ENCODE data around the gene LCE2B. TPM values are rescaled to one million over a fixed set of nuclear protein-coding genes. Genes with fewer than 3 reads are reported as not detected.

LCE2B gene
- total and polyA plus RNA-seq, 2 experiments from 2014 or later = not detected

DNA sequence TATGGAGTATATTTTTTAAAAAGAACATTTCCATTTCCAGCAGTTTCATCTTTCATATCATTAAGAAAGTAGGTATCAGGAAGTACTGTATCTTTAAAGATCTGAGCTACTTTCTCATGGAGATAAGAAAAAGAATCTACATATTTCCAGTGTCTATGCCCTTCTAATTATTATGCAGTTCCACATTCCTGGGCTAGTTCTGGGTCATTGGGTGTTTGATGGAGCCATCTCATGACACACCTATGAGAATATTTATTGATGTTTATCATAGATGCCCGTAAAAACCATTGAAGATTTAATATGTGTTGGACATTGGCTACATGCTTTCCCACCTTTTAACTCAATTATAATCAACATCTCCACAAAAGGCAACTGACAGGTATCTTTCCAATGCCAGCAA lies 43.1 kb downstream of the LCE2B start:
- no peaks in the 10 kb centered on the region for H3F3A ChIP-seq (replicated peaks; ENCODE audit: low read depth)
- H2AFZ ChIP-seq = no peak overlapping the region
- H3K4me1 ChIP-seq (ENCODE audit: insufficient read depth) = no peaks in the 10 kb centered on the region
- H3K9me2 ChIP-seq (ENCODE audit: insufficient read depth) = no peaks in the 10 kb centered on the region
- TF ChIP-seq, protein P1, sequence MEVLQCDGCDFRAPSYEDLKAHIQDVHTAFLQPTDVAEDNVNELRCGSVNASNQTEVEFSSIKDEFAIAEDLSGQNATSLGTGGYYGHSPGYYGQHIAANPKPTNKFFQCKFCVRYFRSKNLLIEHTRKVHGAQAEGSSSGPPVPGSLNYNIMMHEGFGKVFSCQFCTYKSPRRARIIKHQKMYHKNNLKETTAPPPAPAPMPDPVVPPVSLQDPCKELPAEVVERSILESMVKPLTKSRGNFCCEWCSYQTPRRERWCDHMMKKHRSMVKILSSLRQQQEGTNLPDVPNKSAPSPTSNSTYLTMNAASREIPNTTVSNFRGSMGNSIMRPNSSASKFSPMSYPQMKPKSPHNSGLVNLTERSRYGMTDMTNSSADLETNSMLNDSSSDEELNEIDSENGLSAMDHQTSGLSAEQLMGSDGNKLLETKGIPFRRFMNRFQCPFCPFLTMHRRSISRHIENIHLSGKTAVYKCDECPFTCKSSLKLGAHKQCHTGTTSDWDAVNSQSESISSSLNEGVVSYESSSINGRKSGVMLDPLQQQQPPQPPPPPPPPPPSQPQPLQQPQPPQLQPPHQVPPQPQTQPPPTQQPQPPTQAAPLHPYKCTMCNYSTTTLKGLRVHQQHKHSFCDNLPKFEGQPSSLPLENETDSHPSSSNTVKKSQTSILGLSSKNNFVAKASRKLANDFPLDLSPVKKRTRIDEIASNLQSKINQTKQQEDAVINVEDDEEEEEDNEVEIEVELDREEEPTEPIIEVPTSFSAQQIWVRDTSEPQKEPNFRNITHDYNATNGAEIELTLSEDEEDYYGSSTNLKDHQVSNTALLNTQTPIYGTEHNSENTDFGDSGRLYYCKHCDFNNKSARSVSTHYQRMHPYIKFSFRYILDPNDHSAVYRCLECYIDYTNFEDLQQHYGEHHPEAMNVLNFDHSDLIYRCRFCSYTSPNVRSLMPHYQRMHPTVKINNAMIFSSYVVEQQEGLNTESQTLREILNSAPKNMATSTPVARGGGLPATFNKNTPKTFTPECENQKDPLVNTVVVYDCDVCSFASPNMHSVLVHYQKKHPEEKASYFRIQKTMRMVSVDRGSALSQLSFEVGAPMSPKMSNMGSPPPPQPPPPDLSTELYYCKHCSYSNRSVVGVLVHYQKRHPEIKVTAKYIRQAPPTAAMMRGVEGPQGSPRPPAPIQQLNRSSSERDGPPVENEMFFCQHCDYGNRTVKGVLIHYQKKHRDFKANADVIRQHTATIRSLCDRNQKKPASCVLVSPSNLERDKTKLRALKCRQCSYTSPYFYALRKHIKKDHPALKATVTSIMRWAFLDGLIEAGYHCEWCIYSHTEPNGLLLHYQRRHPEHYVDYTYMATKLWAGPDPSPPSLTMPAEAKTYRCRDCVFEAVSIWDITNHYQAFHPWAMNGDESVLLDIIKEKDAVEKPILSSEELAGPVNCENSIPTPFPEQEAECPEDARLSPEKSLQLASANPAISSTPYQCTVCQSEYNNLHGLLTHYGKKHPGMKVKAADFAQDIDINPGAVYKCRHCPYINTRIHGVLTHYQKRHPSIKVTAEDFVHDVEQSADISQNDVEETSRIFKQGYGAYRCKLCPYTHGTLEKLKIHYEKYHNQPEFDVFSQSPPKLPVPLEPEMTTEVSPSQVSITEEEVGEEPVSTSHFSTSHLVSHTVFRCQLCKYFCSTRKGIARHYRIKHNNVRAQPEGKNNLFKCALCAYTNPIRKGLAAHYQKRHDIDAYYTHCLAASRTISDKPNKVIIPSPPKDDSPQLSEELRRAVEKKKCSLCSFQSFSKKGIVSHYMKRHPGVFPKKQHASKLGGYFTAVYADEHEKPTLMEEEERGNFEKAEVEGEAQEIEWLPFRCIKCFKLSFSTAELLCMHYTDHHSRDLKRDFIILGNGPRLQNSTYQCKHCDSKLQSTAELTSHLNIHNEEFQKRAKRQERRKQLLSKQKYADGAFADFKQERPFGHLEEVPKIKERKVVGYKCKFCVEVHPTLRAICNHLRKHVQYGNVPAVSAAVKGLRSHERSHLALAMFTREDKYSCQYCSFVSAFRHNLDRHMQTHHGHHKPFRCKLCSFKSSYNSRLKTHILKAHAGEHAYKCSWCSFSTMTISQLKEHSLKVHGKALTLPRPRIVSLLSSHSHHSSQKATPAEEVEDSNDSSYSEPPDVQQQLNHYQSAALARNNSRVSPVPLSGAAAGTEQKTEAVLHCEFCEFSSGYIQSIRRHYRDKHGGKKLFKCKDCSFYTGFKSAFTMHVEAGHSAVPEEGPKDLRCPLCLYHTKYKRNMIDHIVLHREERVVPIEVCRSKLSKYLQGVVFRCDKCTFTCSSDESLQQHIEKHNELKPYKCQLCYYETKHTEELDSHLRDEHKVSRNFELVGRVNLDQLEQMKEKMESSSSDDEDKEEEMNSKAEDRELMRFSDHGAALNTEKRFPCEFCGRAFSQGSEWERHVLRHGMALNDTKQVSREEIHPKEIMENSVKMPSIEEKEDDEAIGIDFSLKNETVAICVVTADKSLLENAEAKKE (CRISPR knock-in tag; IDR thresholded peaks at IDR 0.05) = no peak
- TF ChIP-seq ZNF331 (CRISPR knock-in tag; IDR thresholded peaks at IDR 0.05; ENCODE audit: low read depth) = no peak
- no peak for TF ChIP-seq CREB1 (CRISPR knock-in tag; IDR thresholded peaks at IDR 0.05; ENCODE audit: low read depth)
- no peaks in the 10 kb centered on the region for H3K4me1 Mint-ChIP-seq
- H3K27ac ChIP-seq (ENCODE audit: low read depth) = no peak overlapping the region
- H3K27me3 ChIP-seq (ENCODE audit: insufficient read depth) = no peaks in the 10 kb centered on the region
- DNase-seq (ENCODE audit: low spot score) (no peak), ATAC-seq (no peak)
- no peaks in the 10 kb centered on the region for H3K79me2 ChIP-seq (replicated peaks; ENCODE audit: insufficient read depth)
- H3K27ac Mint-ChIP-seq = no peak overlapping the region
- no peak overlapping the region for H3K4me3 ChIP-seq
- H3K36me3 ChIP-seq (ENCODE audit: insufficient read depth) = no peaks in the 10 kb centered on the region
- no peaks in the 10 kb centered on the region for H4K20me1 ChIP-seq (replicated peaks; ENCODE audit: insufficient read depth)
- H3K9me3 Mint-ChIP-seq = no peaks in the 10 kb centered on the region
- H3K4me2 ChIP-seq = no peak overlapping the region
- no peaks in the 10 kb centered on the region for H3K27me3 Mint-ChIP-seq (ENCODE audit: insufficient read depth, low read depth, poor library complexity)
- no peak overlapping the region for H3K4me3 Mint-ChIP-seq
- H3K36me3 Mint-ChIP-seq (ENCODE audit: low read depth) = no peaks in the 10 kb centered on the region

DNA sequence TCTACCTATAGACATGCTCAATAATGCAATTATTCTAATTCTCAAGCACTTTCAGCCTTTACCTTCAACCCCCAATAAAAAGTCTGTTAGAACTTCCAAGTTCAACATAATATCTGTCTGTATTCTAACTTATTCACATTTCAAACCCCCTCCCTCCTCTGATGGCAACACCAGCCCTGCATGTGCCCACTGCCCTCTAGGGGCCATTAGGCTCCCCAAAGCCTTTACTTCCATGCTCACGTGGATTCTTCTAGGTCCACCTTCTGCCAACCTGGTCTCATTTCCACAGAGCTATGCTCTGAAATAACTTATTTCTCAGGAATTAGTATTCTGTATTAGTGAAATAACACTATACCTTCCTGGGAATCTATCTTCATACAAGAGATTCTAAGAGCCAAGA lies 49.7 kb downstream of the LCE2B start:
- no peaks in the 10 kb centered on the region for H3F3A ChIP-seq (replicated peaks; ENCODE audit: low read depth)
- peaks cover 8% of the 10 kb centered on the region; the same call in 1 of the 2 replicates for H3K4me1 ChIP-seq (ENCODE audit: insufficient read depth)
- H3K4me3 ChIP-seq = no peak overlapping the region
- H3K27me3 ChIP-seq (ENCODE audit: insufficient read depth) = no peaks in the 10 kb centered on the region
- peaks cover 6% of the 10 kb centered on the region for H3K27me3 Mint-ChIP-seq (ENCODE audit: insufficient read depth, low read depth, poor library complexity)
- H3K36me3 ChIP-seq (ENCODE audit: insufficient read depth) = no peaks in the 10 kb centered on the region
- H3K9me3 Mint-ChIP-seq = no peaks in the 10 kb centered on the region
- ATAC-seq (peak; percentile 90), DNase-seq (ENCODE audit: low spot score) (peak; percentile 57)
- H2AFZ ChIP-seq = no peak overlapping the region
- no peaks in the 10 kb centered on the region for H3K79me2 ChIP-seq (replicated peaks; ENCODE audit: insufficient read depth)
- H3K27ac ChIP-seq (ENCODE audit: low read depth) = no peak overlapping the region
- peaks cover 4% of the 10 kb centered on the region; the same call in 2 of the 3 replicates for H3K4me1 Mint-ChIP-seq
- H3K4me3 Mint-ChIP-seq = no peak overlapping the region
- H3K27ac Mint-ChIP-seq = no peak overlapping the region
- no peaks in the 10 kb centered on the region for H3K36me3 Mint-ChIP-seq (ENCODE audit: low read depth)
- no peak overlapping the region for H3K4me2 ChIP-seq
- peaks cover 6% of the 10 kb centered on the region for H3K9me2 ChIP-seq (ENCODE audit: insufficient read depth)
- TF ChIP-seq POLR2AphosphoS5 (IDR thresholded peaks at IDR 0.05; ENCODE audit: low read depth) = no peak
- TF ChIP-seq, protein P2, sequence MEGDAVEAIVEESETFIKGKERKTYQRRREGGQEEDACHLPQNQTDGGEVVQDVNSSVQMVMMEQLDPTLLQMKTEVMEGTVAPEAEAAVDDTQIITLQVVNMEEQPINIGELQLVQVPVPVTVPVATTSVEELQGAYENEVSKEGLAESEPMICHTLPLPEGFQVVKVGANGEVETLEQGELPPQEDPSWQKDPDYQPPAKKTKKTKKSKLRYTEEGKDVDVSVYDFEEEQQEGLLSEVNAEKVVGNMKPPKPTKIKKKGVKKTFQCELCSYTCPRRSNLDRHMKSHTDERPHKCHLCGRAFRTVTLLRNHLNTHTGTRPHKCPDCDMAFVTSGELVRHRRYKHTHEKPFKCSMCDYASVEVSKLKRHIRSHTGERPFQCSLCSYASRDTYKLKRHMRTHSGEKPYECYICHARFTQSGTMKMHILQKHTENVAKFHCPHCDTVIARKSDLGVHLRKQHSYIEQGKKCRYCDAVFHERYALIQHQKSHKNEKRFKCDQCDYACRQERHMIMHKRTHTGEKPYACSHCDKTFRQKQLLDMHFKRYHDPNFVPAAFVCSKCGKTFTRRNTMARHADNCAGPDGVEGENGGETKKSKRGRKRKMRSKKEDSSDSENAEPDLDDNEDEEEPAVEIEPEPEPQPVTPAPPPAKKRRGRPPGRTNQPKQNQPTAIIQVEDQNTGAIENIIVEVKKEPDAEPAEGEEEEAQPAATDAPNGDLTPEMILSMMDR (conservative IDR thresholded peaks at IDR 0.05; ENCODE audit: low read depth in 2 of 2) = peak; percentile 81 to 84
- no peaks in the 10 kb centered on the region for H4K20me1 ChIP-seq (replicated peaks; ENCODE audit: insufficient read depth)

Other genes starting within 250 kb of the LCE2B start
- gene LCE5A, start 175.3 kb upstream of the LCE2B start, total RNA-seq (2014; rRNA removed; shearing (Covaris generic)) = not detected in 2 replicates
- not detected in 2 replicates for gene LCE5A, start 175.3 kb upstream of the LCE2B start, polyA plus RNA-seq (2016; fragmentation: Nextera tagmentation; extraction: Ambion mirVana)
- not detected in 2 replicates for gene CRCT1, start 171.6 kb upstream of the LCE2B start, total RNA-seq (2014; rRNA removed; shearing (Covaris generic))
- gene CRCT1, start 171.6 kb upstream of the LCE2B start, polyA plus RNA-seq (2016; fragmentation: Nextera tagmentation; extraction: Ambion mirVana) = not detected in 2 replicates
- gene LCE3E, start 119.3 kb upstream of the LCE2B start, total RNA-seq (2014; rRNA removed; shearing (Covaris generic)) = not detected in 2 replicates
- not detected in 2 replicates for gene LCE3E, start 119.3 kb upstream of the LCE2B start, polyA plus RNA-seq (2016; fragmentation: Nextera tagmentation; extraction: Ambion mirVana)
- gene LCE3D, start 105.6 kb upstream of the LCE2B start, total RNA-seq (2014; rRNA removed; shearing (Covaris generic)) = not detected in 2 replicates
- gene LCE3D, start 105.6 kb upstream of the LCE2B start, polyA plus RNA-seq (2016; fragmentation: Nextera tagmentation; extraction: Ambion mirVana) = 0.52 TPM in 1 of 2 replicates, not detected in the other
- not detected in 2 replicates for gene LCE3C, start 85.9 kb upstream of the LCE2B start, total RNA-seq (2014; rRNA removed; shearing (Covaris generic))
- not detected in 2 replicates for gene LCE3C, start 85.9 kb upstream of the LCE2B start, polyA plus RNA-seq (2016; fragmentation: Nextera tagmentation; extraction: Ambion mirVana)
- not detected in 2 replicates for gene LCE3B, start 72.3 kb upstream of the LCE2B start, total RNA-seq (2014; rRNA removed; shearing (Covaris generic))
- gene LCE3B, start 72.3 kb upstream of the LCE2B start, polyA plus RNA-seq (2016; fragmentation: Nextera tagmentation; extraction: Ambion mirVana) = not detected in 2 replicates
- not detected in 2 replicates for gene LCE3A, start 63.0 kb upstream of the LCE2B start, total RNA-seq (2014; rRNA removed; shearing (Covaris generic))
- not detected in 2 replicates for gene LCE3A, start 63.0 kb upstream of the LCE2B start, polyA plus RNA-seq (2016; fragmentation: Nextera tagmentation; extraction: Ambion mirVana)
- not detected in 2 replicates for gene LCE2D, start 22.7 kb upstream of the LCE2B start, total RNA-seq (2014; rRNA removed; shearing (Covaris generic))
- gene LCE2D, start 22.7 kb upstream of the LCE2B start, polyA plus RNA-seq (2016; fragmentation: Nextera tagmentation; extraction: Ambion mirVana) = not detected in 2 replicates
- gene LCE2C, start 10.8 kb upstream of the LCE2B start, total RNA-seq (2014; rRNA removed; shearing (Covaris generic)) = not detected in 2 replicates
- gene LCE2C, start 10.8 kb upstream of the LCE2B start, polyA plus RNA-seq (2016; fragmentation: Nextera tagmentation; extraction: Ambion mirVana) = not detected in 2 replicates
- gene LCE2A, start 12.2 kb downstream of the LCE2B start, total RNA-seq (2014; rRNA removed; shearing (Covaris generic)) = not detected in 2 replicates
- not detected in 2 replicates for gene LCE2A, start 12.2 kb downstream of the LCE2B start, polyA plus RNA-seq (2016; fragmentation: Nextera tagmentation; extraction: Ambion mirVana)
- gene LCE4A, start 22.0 kb downstream of the LCE2B start, total RNA-seq (2014; rRNA removed; shearing (Covaris generic)) = not detected in 2 replicates
- not detected in 2 replicates for gene LCE4A, start 22.0 kb downstream of the LCE2B start, polyA plus RNA-seq (2016; fragmentation: Nextera tagmentation; extraction: Ambion mirVana)
- not detected in 2 replicates for gene KPRP, start 71.9 kb downstream of the LCE2B start, total RNA-seq (2014; rRNA removed; shearing (Covaris generic))
- not detected in 2 replicates for gene KPRP, start 71.9 kb downstream of the LCE2B start, polyA plus RNA-seq (2016; fragmentation: Nextera tagmentation; extraction: Ambion mirVana)
- gene LCE1F, start 89.0 kb downstream of the LCE2B start, total RNA-seq (2014; rRNA removed; shearing (Covaris generic)) = not detected in 2 replicates
- not detected in 2 replicates for gene LCE1F, start 89.0 kb downstream of the LCE2B start, polyA plus RNA-seq (2016; fragmentation: Nextera tagmentation; extraction: Ambion mirVana)
- gene LCE1E, start 100.1 kb downstream of the LCE2B start, total RNA-seq (2014; rRNA removed; shearing (Covaris generic)) = not detected in 2 replicates
- 0.43 TPM in 1 of 2 replicates, not detected in the other for gene LCE1E, start 100.1 kb downstream of the LCE2B start, polyA plus RNA-seq (2016; fragmentation: Nextera tagmentation; extraction: Ambion mirVana)
- gene LCE1D, start 110.6 kb downstream of the LCE2B start, total RNA-seq (2014; rRNA removed; shearing (Covaris generic)) = not detected in 2 replicates
- not detected in 2 replicates for gene LCE1D, start 110.6 kb downstream of the LCE2B start, polyA plus RNA-seq (2016; fragmentation: Nextera tagmentation; extraction: Ambion mirVana)
- gene LCE1C, start 120.5 kb downstream of the LCE2B start, total RNA-seq (2014; rRNA removed; shearing (Covaris generic)) = not detected in 2 replicates
- gene LCE1C, start 120.5 kb downstream of the LCE2B start, polyA plus RNA-seq (2016; fragmentation: Nextera tagmentation; extraction: Ambion mirVana) = not detected in 2 replicates
- not detected in 2 replicates for gene LCE1B, start 125.8 kb downstream of the LCE2B start, total RNA-seq (2014; rRNA removed; shearing (Covaris generic))
- gene LCE1B, start 125.8 kb downstream of the LCE2B start, polyA plus RNA-seq (2016; fragmentation: Nextera tagmentation; extraction: Ambion mirVana) = not detected in 2 replicates
- not detected in 2 replicates for gene LCE1A, start 141.3 kb downstream of the LCE2B start, total RNA-seq (2014; rRNA removed; shearing (Covaris generic))
- not detected in 2 replicates for gene LCE1A, start 141.3 kb downstream of the LCE2B start, polyA plus RNA-seq (2016; fragmentation: Nextera tagmentation; extraction: Ambion mirVana)
- not detected in 2 replicates for gene LCE6A, start 156.7 kb downstream of the LCE2B start, total RNA-seq (2014; rRNA removed; shearing (Covaris generic))
- not detected in 2 replicates for gene LCE6A, start 156.7 kb downstream of the LCE2B start, polyA plus RNA-seq (2016; fragmentation: Nextera tagmentation; extraction: Ambion mirVana)
- gene LCE7A, start 173.9 kb downstream of the LCE2B start, total RNA-seq (2014; rRNA removed; shearing (Covaris generic)) = not detected in 2 replicates
- gene LCE7A, start 173.9 kb downstream of the LCE2B start, polyA plus RNA-seq (2016; fragmentation: Nextera tagmentation; extraction: Ambion mirVana) = not detected in 2 replicates
- not detected in 2 replicates for gene SMCP, start 192.2 kb downstream of the LCE2B start, total RNA-seq (2014; rRNA removed; shearing (Covaris generic))
- gene SMCP, start 192.2 kb downstream of the LCE2B start, polyA plus RNA-seq (2016; fragmentation: Nextera tagmentation; extraction: Ambion mirVana) = not detected in 2 replicates
- gene IVL, start 222.4 kb downstream of the LCE2B start, total RNA-seq (2014; rRNA removed; shearing (Covaris generic)) = not detected in 2 replicates
- gene IVL, start 222.4 kb downstream of the LCE2B start, polyA plus RNA-seq (2016; fragmentation: Nextera tagmentation; extraction: Ambion mirVana) = not detected in 2 replicates

Data from GM23338 (cell line).